NCI-H2227 (cell line): ENCODE measurements around the gene ZC3H18.
"Not testable (repeated sequence)": the region's sequence is repeated elsewhere in the genome, so short reads cannot be mapped to it uniquely, and the experiment has no call there.

Source experiments
- DNase-seq: peaks from one replicate; lab custom pipeline; 2025; ENCODE audit not compliant: unreplicated experiment; lab: John Stamatoyannopoulos, UW

Gene ZC3H18

DNA sequence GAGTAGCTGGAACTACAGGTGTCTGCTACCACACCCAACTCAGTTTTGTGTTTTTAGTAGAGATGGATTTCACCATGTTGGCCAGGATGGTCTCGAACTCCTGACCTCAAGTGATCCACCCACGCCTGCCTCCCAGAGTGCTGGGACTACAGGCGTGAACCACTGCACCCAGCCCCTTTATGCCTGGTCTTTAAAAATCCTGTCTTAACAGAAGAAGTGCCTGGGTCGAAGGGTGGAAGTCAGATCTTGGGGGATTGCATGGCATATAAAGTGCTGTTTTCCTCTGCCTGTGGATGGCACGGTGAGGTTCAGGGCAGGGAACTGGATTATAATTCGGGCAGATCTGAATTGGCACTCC is 30.3 kb downstream of the ZC3H18 start:
- no peak for DNase-seq

GRCh38 chr16:88601313-88602036 is 31.3 kb downstream of the ZC3H18 start:
- no peak for DNase-seq

GRCh38 chr16:88602091-88602490 is 31.9 kb downstream of the ZC3H18 start:
- DNase-seq = no peak

DNA sequence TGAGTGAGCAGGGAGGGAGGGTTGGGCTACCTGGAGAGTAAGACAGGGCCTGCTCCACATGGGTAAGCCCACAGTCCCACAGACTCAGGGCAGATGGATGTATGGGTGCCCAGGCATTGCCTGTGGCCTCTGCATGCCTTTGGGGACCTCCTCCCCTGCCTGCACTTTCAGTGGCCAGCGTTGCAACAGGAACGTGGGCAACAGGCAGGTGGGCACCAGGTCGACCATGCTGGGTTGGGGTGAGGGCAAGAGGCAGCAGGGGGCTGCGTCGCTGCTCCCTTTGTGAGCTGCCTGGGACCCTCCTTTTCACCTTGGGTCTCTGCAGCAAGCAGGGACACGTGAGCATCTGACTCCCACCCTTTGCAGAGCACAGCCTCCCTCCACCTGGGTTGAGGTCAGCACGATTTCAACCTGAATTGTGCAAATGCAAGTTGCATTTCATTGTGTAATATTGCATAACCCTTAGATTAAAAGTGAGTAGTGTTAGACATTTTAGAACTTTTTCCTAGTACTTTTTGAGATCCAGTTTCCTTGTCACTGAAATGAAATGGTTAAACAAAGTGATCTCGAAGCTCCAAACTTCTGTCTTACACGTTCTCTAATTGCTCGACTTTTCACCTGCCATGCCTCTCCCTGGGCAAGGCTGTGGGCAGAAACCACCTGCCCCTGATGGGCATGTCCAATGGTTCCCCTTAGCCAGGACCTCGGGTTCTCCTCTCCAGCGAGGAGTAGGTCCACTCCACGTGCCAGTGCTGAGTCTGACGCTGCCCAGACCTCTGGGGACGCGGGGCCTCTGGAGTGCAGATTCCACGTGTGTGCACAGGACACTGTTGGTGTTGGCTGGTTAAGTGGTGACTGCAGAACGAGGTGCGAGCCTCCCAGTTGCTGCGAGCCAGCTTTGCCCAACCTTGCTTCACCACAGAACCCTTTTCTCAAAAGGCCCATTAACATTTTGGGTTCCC is 35.3 kb downstream of the ZC3H18 start:
- no peak for DNase-seq

GRCh38 chr16:88606148-88606757 is 36.0 kb downstream of the ZC3H18 start:
- DNase-seq = no peak

DNA sequence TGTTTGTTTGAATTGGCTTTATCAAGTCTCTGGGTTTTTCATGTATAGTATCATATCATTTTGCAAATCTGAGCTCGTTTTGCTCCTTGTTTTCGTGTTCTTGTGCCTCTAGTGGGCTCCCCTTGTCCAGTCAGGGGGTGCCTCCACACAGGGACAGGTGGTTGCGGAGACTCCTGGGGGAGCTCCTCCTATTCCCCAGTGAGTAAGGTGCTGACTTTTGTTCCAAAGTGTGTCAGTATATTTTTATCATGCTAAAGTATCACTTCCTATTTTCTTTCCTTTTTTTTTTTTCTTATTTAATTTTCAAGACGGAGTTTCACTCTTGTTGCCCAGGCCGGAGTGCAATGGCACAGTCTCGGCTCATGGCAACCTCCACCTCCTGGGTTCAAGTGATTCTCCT is 37.9 kb downstream of the ZC3H18 start:
- no peak for DNase-seq

DNA sequence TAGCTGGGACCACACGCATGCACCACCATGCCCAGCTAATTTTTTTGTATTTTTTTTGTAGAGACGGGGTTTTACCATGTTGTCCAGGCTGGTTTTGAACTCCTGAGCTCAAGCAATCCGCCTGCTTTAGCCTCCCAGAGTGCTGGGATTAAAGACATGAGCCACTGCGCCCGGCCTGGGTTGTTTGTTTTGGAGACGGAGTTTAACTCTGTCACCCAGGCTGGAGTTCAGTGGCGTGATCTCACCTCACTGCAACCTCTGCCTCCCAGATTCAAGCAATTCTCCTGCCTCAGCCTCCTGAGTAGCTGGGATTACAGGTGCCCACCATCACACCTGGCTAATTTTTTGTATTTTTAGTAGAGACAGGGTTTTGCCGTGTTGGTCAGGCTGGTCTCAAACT is 39.2 kb downstream of the ZC3H18 start:
- DNase-seq = not testable (repeated sequence)

DNA sequence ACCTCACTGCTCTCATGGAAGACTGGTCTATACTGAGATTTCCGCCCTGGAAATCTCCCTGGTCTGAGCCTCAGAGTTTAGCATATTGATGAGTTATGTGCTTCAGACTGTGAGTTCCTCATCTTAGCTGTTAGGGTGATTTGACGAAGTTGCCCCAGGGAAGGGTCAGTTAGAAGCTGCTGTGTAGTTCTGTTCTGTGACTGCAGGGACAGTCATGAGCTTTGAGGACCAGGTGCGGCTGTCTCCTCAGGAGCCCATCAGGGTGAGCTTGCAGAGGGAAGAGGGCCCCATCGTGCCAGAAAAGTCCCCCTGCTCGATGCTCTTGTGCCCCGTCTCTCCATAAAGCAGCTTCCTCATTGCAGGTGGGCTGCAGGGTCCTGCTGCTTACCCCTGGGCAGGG is 39.9 kb downstream of the ZC3H18 start:
- DNase-seq = no peak

DNA sequence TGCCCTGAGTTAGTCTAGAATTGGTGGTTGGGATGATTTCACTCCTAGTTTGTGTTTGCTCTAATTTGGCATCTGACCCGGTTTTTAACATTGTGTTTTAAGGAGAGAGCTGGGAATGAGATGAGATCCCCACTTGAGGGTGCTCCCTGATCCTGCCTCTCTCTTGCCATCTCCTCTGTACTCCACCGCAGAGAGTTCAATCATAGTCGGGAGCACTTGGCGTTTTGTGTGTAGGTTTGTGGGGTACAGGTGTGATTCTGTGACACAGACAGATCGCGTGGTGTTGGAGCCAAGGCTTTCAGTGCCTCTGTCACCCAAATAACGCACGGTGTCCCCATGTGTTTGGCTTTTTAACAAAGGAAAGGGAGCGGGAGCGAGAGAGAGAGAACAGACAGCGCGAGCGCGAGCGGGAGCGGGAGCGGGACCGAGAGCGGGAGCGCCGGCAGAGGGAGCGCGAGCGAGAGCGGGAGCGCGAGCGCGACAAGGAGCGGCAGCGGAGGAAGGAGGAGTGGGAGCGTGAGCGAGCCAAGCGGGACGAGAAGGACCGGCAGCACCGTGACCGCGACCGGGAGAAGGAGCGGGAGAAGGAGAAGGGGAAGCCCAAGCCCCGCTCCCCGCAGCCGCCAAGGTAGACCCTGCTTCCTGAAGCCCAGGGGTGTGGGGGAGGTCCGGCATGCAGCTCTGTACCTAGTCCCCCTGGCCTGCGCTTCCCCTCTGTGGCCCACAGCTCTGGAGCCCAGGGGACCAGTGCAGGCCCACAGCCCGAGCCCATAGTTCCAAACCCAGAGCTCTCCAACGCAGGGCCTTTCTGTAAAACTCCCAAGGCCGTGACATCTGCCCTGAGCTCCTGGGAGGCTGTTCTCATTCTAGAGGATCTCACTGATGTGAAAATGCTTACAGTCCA is 41.0 kb downstream of the ZC3H18 start:
- DNase-seq = no peak

DNA sequence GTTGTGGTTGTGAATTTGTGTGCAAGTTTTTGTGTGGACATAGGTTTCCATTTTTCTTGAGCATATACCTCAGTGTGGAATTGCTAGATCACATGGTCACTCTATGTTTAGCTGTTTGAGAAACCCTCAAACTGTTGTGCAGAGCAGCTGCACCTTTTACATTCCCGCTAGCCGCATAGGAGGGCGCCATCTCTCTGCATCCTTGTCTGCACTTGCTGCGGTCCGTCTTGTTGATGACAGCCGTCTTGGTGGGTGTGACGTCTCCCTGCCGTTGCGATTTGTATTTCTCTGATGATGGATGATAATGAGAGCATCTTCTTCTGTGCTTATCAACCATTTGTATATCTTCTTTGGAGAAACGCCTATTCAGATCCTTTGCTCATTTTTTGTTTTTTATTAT is 43.1 kb downstream of the ZC3H18 start:
- no peak for DNase-seq

DNA sequence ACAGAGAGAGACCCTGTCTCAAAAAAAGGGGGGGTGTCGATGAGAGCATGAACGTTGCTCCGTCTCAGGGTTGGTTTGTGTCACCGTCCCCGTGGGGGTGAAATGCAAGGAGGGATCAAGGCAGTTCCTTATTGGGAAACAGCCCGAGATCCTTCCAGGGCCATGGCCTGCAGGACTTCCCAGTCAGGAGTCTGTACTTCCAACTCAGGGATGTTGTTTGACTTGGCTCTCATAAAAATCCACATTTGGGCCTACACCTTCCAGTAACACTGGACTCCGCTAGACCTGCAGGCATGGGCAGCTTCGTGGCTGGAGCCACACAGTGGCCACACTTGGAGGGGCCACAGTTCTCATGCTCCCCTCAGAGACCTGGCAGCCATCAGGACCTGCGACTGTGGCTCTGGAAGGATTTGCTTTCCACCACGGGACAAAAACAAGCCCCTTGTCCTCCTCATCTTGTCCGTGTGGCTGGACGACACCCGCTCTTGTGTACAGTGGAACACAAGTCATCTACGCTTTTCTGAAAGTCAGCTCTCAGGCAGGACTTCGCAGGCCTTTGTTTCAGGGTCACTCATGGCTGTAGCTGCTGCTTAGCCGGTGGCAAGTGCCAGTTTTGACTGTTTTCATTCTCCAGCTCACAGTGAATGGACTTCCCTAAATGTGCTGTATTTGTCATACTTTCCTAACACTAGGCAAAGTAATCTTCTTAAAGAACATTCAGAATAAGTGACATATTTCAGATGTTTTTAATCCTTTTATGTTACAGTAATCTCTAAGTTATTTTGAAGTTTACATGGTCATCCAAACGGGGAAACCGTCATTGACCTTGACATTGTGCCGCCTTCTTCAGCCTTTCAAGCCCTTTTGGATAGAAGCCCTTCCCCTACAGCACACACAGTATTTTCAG is 44.0 kb downstream of the ZC3H18 start:
- no peak for DNase-seq

DNA sequence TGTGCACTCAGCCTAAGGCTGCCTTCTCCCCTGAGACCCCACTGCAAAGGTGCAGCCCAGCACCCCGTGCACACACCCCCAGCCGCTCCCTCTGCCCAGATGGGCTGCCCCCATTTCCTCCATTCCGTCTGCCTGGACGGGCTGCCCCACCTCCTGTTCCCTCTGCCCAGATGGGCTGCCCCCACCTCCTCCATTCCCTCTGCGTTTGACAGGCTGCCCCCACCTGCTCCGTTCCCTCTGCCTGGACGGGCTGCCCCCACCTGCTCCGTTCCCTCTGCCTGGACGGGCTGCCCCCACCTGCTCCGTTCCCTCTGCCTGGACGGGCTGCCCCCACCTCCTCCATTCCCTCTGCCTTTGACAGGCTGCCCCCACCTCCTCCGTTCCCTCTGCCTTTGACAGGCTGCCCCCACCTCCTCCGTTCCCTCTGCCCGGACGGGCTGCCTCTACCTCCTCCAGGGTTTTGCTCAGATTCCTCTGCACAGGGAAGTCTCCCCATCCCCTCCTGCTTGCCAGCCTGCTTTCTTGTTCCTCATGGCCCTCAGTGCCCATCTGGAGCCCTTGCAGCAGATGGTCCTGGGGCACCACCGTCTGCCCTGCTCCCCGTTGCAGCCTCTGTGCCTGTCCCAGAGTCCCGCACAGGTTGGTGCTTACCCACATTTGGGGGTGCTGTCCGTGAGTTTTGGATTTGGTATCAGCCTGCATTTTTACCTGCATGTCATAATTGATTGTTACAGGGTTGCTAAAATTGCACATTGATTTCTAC is 44.8 kb downstream of the ZC3H18 start:
- no peak for DNase-seq

GRCh38 chr16:88616320-88616719 is 46.1 kb downstream of the ZC3H18 start:
- no peak for DNase-seq

DNA sequence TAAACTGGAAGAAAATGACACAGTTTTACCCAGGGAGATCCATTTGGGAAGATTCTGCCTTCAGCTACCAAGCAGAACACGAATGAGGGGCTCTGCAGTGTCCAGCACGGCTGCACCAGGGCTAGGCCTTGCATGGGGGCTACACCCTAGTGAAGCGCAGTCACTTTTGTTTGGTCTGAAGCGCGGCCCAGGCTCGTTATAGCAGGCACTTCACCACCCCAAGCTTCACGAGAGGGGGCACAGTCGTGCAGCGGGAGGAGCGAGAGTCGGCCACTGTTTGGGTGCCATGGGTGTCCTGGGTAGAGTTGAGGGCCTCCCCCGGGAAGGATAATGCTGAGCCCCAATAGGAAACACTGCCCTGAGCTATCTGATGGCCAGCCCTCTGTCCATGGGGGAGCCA is 46.5 kb downstream of the ZC3H18 start:
- DNase-seq = no peak

DNA sequence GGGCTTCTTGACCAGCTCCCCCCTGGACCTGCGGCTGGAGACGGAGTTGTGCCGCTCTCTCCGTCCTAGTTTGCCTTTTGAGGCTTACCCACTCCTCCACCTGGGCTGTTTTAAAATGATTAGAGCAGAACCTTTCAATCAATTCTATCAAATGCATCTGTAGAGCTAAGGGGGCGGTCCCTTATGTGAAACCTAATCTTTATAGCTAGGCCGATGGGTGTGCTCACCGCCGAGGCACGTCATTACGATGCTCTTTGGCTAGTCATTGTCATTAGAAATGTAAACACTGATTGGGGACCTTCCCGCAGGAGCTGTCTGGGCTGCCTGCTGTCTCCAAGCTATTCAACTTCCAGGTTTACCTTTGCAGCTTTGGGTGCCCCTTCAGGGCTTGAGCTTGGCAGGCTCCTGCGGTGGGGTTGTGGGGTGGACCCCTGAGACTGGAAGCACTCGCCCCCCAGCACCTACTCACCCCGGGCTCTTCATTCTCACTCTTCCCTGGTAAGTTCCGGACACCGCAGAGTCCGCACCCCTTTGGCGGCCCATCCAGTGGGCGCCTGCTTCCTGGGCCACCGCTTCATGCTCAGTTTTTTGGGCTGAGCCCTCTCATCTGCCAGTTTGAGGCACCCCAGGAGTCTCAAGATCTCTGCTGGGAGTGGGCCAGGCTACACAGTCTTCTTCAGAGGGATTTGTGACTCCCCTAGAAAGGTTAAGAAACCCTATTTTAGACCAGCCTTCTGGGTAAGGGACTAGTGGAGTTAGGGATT is 47.2 kb downstream of the ZC3H18 start:
- no peak for DNase-seq

GRCh38 chr16:88618182-88618955 is 48.2 kb downstream of the ZC3H18 start:
- DNase-seq = no peak

GRCh38 chr16:88618956-88619667 is 48.9 kb downstream of the ZC3H18 start:
- DNase-seq = no peak
